ENCODE results near the gene NCS1.
"Not testable (repeated sequence)": the region's sequence is repeated elsewhere in the genome, so short reads cannot be mapped to it uniquely, and the experiment has no call there.

Gene NCS1

GRCh38 chr9:130265431-130266235 is 93.4 kb downstream of the NCS1 start, which contains the start of gene HMCN2:
TSS of gene HMCN2 (plus strand) at chr9:130265760. CDS start at chr9:130265879, 119 bp downstream.
- DNase-seq (ENCODE audit: low read depth), result no peak

- DNase-seq (ENCODE audit: low read depth), result no peak
These were observed 94.3 kb downstream of the NCS1 start for GRCh38 chr9:130266236-130267098.

DNA sequence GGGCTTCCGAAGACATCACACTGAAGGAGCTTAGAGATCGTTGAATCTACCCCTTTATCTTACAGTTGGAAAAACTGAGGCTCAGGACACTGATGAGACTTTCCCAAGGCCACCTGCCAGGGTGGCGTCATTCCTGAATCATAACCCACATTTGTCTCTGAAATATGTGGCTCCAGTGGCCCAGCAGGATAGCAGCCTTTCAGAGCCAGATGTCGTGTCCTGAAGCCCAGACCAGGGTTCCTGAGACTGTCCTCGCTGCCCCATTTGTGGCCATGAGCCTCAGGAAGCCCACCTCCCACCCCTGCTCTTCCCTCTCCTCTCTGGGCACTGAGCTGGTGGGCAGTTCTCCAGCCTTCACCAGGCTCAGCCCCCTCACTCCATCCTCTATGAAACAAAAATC is 95.7 kb downstream of the NCS1 start:
- no peak for DNase-seq (ENCODE audit: low read depth)

DNA sequence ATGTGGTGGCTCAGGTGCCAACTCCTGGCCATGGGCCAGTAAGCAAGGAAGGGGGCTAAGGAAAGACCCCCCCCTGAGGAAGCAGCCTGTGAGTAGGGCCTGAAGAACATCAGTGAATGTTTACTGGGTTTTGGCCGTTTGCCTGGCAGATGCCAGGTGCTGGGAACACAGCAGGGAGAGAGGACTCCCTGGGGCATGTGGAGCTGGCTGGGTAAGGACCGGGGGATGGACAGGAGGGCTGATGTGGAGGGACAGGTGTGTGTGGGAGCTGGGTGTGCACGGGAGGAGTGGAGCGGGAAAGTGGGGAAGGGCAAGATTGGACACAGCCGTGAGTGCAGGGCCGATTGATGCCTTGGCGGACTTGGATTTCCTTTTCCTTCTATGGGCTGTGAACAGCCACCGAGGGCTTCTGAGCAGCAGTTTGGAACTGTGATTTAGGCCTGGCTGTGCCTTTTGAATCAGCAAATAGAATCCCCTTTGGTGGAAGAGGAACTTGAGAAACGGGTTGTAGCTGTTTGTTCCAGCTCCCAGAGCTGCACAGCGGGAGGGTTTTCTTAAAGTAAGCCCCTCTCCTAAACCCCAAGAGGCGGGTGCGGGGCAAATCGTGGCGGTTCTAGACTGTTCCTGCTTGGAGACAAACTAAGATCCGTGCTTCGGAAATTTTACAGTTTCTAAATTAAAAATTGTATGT is 96.5 kb downstream of the NCS1 start:
- no peak for DNase-seq (ENCODE audit: low read depth)

DNA sequence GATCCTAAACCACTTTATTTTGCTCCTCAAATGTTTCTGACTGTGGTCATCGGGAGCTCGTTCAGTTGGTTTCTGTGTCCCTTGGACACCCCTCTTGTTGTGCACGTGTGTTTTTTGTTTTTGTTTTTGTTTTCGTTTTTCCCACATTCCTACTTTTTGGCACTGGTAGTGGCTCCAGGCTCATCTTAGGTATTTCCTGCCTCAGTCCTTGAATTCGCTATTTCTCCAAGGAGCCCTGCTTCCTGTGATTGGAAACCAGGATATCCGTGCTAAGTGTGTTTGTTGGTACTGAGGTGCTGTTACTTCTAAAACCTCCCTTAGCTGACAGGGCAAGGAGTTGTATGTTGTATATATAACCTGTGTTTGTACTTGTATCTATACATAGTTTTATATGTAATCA is 99.3 kb downstream of the NCS1 start:
- no peak for DNase-seq (ENCODE audit: low read depth)

DNA sequence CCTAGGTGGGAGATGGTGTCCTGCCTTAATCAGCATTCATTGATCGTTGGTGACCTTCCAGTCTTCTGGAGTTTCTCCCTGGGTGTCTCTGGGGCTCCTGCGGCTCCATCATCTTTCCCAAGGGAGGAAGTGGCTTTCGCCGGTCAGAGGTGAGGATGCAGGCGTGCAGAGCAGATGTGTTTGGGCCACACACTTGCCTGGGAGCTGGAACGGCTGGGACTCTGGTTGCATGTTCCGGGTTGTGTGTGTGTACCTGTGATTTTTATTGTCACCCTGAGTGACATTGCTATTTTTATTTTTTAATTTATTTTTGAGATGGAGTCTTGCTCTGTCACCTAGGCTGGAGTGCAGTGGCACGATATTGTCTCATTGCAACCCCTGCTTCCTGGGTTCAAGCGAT is 103.0 kb downstream of the NCS1 start:
- DNase-seq (ENCODE audit: low read depth), result no peak

DNA sequence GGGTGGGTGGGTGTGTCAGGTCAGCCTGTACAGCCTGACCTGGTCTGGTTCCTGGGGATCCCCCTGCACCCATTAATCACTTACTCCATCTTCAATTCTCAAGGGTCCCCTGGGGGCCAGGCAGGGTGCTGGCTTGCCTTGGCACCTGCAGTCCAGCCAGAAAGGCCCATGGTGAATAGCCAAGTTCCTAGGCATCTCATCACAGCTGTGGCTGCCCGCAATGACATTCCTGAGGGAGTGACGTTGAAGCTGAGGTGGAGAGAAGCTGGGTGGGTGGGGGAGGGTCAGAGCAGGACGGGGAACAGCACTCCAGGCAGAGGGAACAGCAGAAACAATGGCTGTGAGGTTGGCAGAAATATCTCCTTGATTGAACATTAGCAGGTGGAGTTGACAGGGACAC is 103.9 kb downstream of the NCS1 start:
- no peak for DNase-seq (ENCODE audit: low read depth)

DNA sequence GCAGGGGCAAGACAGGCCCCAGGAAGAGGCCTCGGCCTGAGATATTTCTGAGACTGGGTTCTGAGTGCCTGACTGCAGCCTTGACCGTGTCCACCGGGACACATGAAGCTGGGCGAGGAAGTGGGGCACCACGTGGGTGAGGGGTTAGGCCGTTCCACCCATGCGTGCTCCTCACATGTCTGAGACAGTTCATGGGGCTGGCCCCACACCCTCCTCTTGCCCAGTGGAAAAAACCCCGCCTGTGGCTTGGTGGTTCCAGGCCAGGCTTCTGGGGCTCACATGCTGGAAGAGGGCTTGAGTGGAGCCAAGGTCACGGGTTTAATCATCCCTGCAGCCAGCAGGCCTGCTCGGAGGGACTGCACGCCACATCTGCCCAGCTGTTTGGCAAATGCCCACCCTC is 104.8 kb downstream of the NCS1 start:
- DNase-seq (ENCODE audit: low read depth), result no peak

- DNase-seq (ENCODE audit: low read depth), result not testable (repeated sequence)
These were observed 105.3 kb downstream of the NCS1 start for GRCh38 chr9:130277525-130277924.

DNA sequence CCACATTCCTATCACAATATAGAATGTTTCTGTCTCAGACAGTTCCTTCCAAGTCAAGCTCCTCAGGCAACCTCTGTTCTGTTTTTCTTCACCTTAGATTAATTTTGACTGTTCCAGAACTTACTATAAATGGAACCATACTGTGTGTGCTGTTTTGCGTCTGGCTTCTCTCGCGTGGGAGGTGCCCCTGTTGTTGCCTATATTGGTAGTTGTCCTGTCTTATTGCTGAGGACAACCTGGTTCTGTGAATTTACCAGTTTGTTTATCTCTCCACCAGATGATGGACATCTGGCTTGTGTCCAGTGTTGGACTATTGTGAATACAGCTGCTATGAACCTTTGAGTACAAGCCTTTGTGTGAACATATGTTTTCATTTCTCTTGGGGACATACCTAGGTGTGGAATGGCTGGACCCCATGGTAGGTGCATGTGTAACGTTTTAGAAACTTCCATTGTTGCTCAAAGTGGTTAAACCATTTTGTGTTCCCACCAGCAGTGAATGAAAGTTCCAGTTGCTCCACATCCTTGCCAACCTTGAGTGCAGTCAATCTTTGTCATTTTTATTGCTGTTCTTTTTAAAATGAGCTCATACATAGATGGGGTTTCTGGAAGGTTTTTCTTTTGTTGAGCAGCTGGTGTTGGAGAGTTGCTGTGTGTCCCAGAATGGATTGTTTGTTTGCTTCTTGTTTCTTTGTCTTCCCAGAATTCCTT is 111.5 kb downstream of the NCS1 start:
- no peak for DNase-seq (ENCODE audit: low read depth)

GRCh38 chr9:130284249-130284625 is 112.0 kb downstream of the NCS1 start:
- DNase-seq (ENCODE audit: low read depth), result no peak

DNA sequence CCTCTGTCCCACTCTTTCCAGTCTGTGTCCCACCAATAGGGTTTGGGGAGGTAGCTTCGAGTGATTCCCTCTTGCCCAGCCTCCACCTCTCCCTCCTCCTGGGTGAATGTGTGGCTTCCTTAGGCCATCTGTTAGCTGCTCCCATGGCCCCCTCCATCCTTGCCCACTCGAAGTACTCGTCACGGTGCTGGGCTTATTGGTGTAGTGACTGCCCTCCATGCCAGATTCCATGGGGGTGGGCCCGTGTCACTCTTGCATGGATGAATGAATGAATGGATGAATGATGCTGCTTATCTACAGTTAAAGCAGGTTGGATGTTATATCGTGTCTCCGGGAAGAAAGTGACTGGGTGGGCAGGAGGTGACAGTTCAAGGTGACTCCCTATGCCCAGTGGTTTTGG is 112.5 kb downstream of the NCS1 start:
- DNase-seq (ENCODE audit: low read depth), result no peak

- DNase-seq (ENCODE audit: low read depth), result no peak
These were observed 113.1 kb downstream of the NCS1 start for GRCh38 chr9:130285271-130285670.

DNA sequence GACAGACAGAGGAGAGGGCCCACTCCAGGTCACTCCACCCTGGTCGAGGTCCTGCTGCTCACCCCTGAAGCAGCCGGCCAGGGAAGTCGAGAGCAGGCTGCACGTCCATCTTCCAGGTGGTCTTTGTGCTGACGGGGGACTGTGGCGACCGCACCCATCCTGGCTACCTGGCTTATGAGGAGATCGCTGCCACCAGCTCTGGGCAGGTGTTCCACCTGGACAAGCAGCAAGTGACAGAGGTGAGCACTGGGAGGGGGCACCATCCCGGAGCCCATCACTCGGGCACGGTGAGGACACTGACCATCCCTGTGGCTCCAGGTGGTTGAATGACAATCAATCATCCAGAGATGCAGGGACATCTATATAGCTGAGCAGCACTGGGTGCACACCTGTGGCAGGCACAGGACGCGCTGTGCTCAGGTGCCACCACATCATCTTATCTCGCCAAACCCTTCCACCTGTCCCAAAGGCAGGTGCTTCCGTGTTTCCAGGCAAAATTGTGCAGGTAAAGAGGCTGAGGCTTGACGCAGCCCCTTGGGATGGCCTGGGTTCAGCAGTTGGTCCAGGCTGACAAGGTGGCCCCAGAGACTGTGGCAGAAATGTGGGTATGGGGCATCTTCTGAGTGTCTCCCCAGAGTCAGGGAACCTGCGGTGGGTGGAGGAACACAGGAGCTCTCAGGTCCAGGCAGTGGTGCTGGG is 114.0 kb downstream of the NCS1 start:
- DNase-seq (ENCODE audit: low read depth), result no peak
